Fibroblast of the conjunctiva (primary cell): Measurements from ENCODE around the gene PTPN14.
A peak's percentile ranks its signal among the peaks of the same experiment; 100 is the strongest.
"Not testable (repeated sequence)": the region's sequence is repeated elsewhere in the genome, so short reads cannot be mapped to it uniquely, and the experiment has no call there.

ENCODE experiments used
- DNase-seq: peaks from one replicate; pipeline ENCODE4 v3.0.0-alpha.2; 2010; ENCODE audit warnings: low read depth

Gene PTPN14

DNA sequence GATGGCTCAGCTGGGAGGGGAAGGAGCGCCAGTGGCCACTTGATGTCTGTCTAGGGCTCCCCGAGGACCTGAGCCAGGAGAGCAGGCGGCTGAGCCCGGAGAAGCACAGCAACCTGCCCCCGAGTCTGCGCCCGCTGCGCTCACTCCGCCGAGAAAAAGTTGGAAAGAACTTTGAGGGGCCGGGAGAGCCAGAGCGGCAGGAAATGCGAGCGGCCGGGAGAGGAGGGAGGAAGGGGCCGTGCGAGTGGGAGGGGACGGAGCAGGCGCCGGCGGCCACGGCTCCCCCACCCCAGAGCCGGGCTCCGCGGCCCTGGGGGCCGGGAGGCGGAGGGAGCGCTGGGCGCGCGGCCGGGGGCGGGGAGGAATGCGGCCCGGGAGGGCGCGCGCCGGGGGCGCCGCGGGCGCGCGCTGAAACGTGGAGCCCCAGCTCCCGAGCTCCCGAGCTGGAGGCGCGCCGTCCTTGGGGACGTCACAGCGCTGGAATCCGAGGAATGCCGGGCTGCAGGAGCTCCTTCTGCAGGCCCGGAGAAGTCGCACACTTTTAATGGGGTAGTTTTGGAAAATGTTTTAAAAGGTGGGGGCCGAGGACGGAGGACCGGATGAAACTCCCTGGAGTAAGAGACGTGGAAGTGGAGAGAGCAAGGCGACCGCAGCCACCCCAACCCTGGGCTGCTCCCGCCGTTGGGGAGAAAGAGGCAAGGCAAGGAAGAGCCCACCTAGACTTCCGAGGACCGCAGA, at the start of gene PTPN14:
Gene PTPN14, minus strand, starts transcription at position 167 of the 738 bp plus-strand sequence. CDS start 86,799 bp downstream, outside the sequence.
- DNase-seq = peak; percentile 90

DNA sequence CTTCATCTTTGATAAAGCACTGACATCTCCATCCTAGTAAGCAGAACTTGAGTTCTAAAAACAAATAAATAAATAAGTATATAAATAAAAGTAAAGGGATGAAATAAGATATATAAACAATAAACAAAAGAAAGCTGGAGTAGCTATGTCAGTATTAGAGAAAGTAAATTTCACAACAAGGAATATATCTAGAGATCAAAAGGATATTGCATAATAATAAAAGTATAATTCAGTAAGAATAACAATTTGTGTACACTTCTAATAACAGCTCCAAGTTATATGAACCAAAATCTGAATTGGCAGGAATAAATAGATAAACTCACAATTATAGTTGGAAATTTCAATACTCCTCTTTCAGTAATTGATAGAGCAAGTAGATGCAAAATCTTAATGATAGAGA, 41.8 kb upstream of the PTPN14 start:
- no peak for DNase-seq

GRCh38 chr1:214591918-214592317, 40.5 kb upstream of the PTPN14 start:
- not testable (repeated sequence) for DNase-seq

- DNase-seq = no peak
Observed at GRCh38 chr1:214590696-214591095, 39.3 kb upstream of the PTPN14 start.

GRCh38 chr1:214588963-214589597, 37.7 kb upstream of the PTPN14 start:
- DNase-seq = no peak

GRCh38 chr1:214587165-214587564, 35.8 kb upstream of the PTPN14 start:
- DNase-seq = no peak

DNA sequence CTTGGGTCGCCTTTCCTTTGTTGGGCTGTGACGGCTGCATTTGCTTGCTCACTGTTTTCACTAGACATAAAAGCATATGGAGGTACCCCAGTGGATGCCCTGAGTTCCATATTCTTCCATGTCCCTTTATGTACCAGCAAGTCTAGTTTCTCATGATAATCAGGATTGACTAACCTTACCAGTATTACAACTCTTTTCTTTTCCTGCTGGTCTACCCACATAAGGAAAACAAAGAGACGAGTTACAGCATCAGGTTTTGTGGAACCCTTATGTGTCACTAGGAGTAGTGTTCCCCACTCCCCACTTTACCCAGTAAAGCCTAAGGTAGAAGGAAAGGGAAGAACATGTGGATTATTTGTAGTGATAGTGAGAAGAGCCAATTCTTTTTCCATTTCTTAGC, 35.2 kb upstream of the PTPN14 start:
- no peak for DNase-seq

DNA sequence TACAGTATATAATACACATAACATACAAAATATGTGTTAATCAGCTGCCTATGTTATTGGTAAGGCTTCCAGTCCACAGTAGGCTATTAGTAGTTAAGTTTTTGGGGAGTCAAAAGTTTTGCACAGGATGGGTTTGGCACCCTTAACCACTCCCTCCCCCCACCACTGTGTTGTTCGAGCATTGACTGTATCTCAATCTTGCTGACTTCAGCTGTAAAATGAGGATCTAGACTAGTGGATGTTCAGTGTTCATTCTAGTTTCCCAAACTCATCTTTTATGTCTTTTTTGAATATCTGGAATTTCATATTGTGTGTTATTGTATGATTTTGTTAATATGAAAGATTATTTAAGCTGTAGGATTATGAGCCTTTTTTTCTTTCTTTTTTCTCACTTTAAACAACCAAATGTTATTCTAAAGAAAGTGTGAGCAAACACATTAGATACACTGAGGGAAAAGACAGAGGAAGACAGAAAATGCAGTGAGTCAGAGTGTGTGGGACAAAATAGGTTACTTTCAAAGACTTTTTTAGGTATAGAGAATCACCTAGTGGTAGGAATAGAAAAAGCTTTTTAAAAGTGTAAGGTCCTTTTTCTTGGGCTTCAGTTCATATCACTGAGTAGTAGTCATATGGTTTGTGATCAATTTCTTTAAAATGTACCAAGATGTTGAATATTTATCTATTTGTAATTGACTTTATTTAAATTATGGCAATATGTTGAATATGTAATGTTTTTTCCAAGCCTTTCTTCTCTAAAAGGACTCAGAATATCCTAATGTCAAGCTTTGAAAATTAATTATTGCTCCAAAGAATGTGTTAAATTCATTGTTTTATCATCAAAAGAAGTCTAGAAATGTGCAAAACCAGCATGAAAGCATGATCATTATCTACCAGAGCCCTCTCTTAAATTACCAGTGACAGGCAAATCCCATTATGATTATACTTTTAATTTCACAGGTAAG, 33.7 kb upstream of the PTPN14 start:
- peak; percentile 47 for DNase-seq

- DNase-seq = no peak
Observed at GRCh38 chr1:214583824-214584554, 32.6 kb upstream of the PTPN14 start.

GRCh38 chr1:214583113-214583512, 31.7 kb upstream of the PTPN14 start:
- no peak for DNase-seq

DNA sequence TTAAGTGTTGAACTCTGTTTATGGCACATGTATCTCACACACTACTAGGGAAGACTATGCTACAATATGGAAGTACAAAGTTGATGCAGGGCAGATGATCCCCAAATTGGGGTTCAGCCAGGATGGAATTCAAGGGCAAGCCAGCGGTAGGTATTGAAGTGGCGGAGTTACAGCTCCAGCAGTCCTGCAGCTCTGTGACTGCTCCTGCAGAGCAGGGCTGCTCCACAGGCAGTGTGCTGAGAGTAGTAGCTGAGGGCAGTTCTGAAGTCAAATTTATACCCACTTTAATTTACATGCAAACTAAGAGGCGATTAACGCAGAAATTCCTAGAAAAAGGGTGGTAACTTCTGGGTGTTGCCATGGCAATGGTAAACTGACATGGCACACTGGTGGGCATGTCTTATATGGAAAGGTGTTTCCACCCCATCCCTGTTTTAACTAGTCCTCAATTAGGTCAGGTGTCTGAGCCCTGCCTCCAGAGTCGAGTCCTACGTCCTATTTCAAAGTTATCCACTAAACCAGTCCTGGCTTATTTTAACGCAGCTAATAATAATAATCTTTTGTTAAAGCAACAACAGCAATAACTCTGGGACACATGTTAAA, 31.0 kb upstream of the PTPN14 start:
- no peak for DNase-seq

GRCh38 chr1:214581785-214582184, 30.4 kb upstream of the PTPN14 start:
- no peak for DNase-seq

DNA sequence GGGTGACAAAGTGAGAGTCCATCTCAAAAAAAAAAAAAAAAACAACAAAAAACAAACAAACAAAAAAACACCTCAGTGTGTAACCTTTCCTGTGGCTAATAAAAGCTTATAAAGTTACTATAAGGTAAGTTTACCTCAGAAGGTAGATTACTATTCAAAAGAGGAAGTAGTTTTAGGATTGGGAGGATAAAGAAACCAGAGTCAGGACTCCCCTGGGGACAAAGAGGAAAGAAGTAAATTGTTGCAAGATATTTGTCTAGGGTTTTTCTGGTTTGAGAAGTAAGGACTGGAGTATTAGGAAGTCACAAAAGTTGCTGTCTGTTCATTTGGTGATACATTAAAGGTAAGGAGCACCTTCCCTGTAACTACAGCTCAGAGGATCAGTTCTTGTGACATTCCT, 27.8 kb upstream of the PTPN14 start:
- DNase-seq = no peak

DNA sequence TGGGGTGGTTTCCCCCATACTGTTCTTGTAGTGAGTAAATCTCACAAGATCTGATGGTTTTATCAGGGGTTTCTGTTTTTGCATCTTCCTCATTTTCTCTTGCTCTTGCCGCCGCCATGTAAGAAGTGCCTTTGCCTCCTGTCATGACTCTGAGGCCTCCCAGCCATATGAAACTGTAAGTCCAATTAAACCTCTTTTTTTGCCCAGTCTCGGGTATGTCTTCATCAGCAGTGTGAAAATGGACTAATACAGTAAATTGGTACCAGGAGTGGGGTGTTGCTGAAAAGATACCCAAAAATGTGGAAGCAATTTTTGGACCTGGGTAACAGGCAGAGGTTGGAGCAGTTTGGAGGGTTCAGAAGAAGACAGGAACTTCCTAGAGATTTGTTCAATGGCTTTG, 24.7 kb upstream of the PTPN14 start:
- DNase-seq = not testable (repeated sequence)

- no peak for DNase-seq
Observed at GRCh38 chr1:214574598-214575411, 23.4 kb upstream of the PTPN14 start.

GRCh38 chr1:214573386-214574318, 22.2 kb upstream of the PTPN14 start:
- DNase-seq = no peak

- DNase-seq = no peak
Observed at GRCh38 chr1:214571281-214571680, 19.9 kb upstream of the PTPN14 start.

DNA sequence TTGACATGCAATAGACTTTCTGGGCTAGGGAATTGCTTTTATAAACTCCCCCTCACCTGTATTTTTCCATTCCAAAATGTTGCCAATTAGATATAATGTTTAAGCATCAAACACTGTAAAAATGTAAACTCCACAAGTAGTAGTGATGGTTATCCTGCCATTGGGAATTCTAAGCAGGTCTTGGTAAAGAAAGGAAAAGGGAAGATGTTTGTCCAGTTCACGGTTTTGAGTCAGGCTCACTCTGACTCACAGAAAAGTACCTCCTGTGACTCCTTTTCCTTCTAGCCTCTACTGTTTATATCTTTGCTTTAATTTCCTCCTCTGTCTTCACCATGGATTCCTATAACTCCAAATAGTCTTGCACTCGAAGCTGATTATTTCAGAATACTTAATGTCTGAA, 19.0 kb upstream of the PTPN14 start:
- no peak for DNase-seq

DNA sequence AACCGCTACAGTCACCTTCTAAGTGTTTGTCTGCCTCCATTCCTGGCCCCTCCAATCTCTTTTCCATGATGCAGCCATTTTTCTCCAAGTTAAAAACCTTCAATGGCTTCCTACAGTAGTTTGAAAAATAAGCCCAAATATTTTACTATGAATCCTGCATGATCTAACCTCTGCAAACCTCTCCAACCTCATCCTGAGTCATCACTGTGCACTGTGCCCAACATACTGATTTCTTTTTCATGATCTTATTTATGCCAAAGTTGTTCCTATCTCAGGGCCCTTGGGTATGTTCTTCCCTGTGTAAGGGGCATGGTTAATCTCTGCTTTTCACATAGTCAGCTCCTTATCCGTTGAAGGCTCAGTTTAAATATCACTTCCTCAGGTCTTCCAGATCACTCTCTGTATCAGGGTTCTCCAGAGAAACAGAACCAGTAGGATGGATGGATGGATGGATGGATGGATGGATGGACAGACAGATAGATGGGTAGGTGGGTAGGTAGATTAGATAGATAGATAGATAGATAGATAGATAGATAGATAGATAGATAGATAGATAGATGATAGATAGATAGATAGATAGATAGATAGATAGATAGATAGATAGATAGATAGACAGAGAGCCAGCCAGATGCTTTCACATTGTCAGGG, 18.1 kb upstream of the PTPN14 start:
- no peak for DNase-seq
